OCI-LY1 (cell line): ENCODE data around the gene SLC6A18.

ENCODE experiments used
- H2AFZ ChIP-seq: fragments of 200-600 bp; sonication (generic), shearing (Covaris generic); 2 replicates; pipeline ENCODE4 v1.6.0; 2014; ENCODE audit warnings: antibody characterized with exemption, mild to moderate bottlenecking, low read length
- H3F3A ChIP-seq: fragments of 200-600 bp; sonication (generic), shearing (Covaris generic); 2 replicates; pipeline ENCODE4 v1.6.0; 2014; ENCODE audit warnings: mild to moderate bottlenecking, antibody characterized with exemption, low read length, moderate library complexity; ENCODE audit not compliant: insufficient read depth
- H3K27ac ChIP-seq: fragments of 200-600 bp; sonication (generic); 2 replicates; pipeline ENCODE4 v1.5.1; 2014; ENCODE audit warnings: low read length, mixed run types, mild to moderate bottlenecking, low read depth; ENCODE audit not compliant: poor library complexity, severe bottlenecking
- H3K27me3 ChIP-seq: fragments of 200-600 bp; sonication (generic); 2 replicates; pipeline ENCODE4 v1.6.0; 2014; ENCODE audit warnings: antibody characterized with exemption, mild to moderate bottlenecking, low read length, moderate library complexity; ENCODE audit not compliant: insufficient read depth
- H3K36me3 ChIP-seq: fragments of 200-600 bp; sonication (generic); 2 replicates; pipeline ENCODE4 v1.6.1; 2014; ENCODE audit warnings: mild to moderate bottlenecking, antibody characterized with exemption, low read length, moderate library complexity, mixed read lengths; ENCODE audit not compliant: insufficient read depth
- H3K4me1 ChIP-seq: fragments of 200-600 bp; sonication (generic); 2 replicates; pipeline ENCODE4 v1.5.1; 2014; ENCODE audit warnings: mild to moderate bottlenecking, low read length, moderate library complexity; ENCODE audit not compliant: insufficient read depth, severe bottlenecking
- H3K4me2 ChIP-seq: fragments of 200-600 bp; sonication (generic), shearing (Covaris generic); 2 replicates; pipeline ENCODE4 v1.6.1; 2014; ENCODE audit warnings: low read length
- H3K4me3 ChIP-seq: fragments of 200-600 bp; sonication (generic); 2 replicates; pipeline ENCODE4 v1.5.1; 2014; ENCODE audit warnings: low read length, low read depth, mild to moderate bottlenecking, mixed read lengths; ENCODE audit not compliant: poor library complexity, severe bottlenecking
- H3K79me2 ChIP-seq: fragments of 200-600 bp; shearing (Covaris generic); 2 replicates; pipeline ENCODE4 v1.6.1; 2016; ENCODE audit warnings: mixed run types, low read length, mixed read lengths; ENCODE audit not compliant: insufficient read depth
- H3K9ac ChIP-seq: fragments of 200-600 bp; sonication (generic), shearing (Covaris generic); 2 replicates; pipeline ENCODE4 v1.6.1; 2014; ENCODE audit warnings: mild to moderate bottlenecking, low read length, mixed read lengths
- H3K9me2 ChIP-seq: fragments of 200-600 bp; sonication (generic), shearing (Covaris generic); 2 replicates; pipeline ENCODE4 v1.6.1; 2014; ENCODE audit warnings: low read depth, mild to moderate bottlenecking, low read length, mixed read lengths
- H3K9me3 ChIP-seq: fragments of 200-600 bp; shearing (Covaris generic); 2 replicates; pipeline ENCODE4 v1.6.1; 2014; ENCODE audit warnings: low read length, mixed read lengths
- H4K20me1 ChIP-seq: fragments of 200-600 bp; sonication (generic), shearing (Covaris generic); 2 replicates; pipeline ENCODE4 v1.6.0; 2016; ENCODE audit warnings: mild to moderate bottlenecking, low read length; ENCODE audit not compliant: insufficient read depth
- EZH2 ChIP-seq: fragments of 200-600 bp; sonication (generic), shearing (Covaris generic); IDR thresholded peaks from 2 replicates; pipeline ENCODE4 v1.8.0; 2017; ENCODE audit warnings: borderline replicate concordance, mixed run types, mild to moderate bottlenecking, antibody characterized with exemption, low read length, moderate library complexity, mixed read lengths
- TF ChIP-seq, protein P1 (sequence below): fragments of 200-600 bp; sonication (generic), shearing (Covaris generic); IDR thresholded peaks from 2 replicates; pipeline ENCODE4 v1.5.1; 2017; ENCODE audit warnings: mild to moderate bottlenecking, antibody characterized with exemption, low read length, moderate library complexity, mixed read lengths

SLC6A18 gene

DNA sequence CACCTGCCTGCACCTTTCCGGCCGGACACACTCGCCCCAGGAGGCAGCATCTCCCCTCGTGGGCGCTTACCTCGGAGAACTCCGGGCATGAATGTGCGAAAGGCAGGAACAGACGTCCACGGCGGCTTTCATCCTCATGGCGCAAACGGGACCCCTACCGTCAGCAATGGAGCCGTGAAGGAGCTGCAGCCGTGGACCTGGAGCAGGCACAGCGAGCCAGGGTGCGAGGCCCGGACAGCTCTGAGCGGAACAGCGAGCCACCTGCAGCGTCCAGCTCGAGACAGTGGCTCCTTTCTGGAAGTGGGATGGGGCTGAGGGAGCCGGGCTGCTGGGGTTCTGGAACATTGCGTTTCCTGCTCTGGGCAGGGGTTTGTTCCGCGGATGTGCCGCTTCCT is 31.6 kb upstream of the SLC6A18 start:
- TF ChIP-seq EZH2: no peak
- TF ChIP-seq, protein P1, sequence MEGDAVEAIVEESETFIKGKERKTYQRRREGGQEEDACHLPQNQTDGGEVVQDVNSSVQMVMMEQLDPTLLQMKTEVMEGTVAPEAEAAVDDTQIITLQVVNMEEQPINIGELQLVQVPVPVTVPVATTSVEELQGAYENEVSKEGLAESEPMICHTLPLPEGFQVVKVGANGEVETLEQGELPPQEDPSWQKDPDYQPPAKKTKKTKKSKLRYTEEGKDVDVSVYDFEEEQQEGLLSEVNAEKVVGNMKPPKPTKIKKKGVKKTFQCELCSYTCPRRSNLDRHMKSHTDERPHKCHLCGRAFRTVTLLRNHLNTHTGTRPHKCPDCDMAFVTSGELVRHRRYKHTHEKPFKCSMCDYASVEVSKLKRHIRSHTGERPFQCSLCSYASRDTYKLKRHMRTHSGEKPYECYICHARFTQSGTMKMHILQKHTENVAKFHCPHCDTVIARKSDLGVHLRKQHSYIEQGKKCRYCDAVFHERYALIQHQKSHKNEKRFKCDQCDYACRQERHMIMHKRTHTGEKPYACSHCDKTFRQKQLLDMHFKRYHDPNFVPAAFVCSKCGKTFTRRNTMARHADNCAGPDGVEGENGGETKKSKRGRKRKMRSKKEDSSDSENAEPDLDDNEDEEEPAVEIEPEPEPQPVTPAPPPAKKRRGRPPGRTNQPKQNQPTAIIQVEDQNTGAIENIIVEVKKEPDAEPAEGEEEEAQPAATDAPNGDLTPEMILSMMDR: no peak
- no peaks in the 10 kb centered on the region for H3K36me3 ChIP-seq
- no peaks in the 10 kb centered on the region for H3K79me2 ChIP-seq
- H3K4me3 ChIP-seq: no peak overlapping the region
- H3K9me2 ChIP-seq: no peaks in the 10 kb centered on the region
- H3K9ac ChIP-seq: no peak overlapping the region
- H3K4me2 ChIP-seq: no peak overlapping the region
- no peaks in the 10 kb centered on the region for H4K20me1 ChIP-seq
- no peaks in the 10 kb centered on the region for H3K4me1 ChIP-seq
- H2AFZ ChIP-seq: no peak overlapping the region
- H3F3A ChIP-seq: no peaks in the 10 kb centered on the region
- H3K9me3 ChIP-seq: no peaks in the 10 kb centered on the region
- H3K27ac ChIP-seq: no peak overlapping the region
- H3K27me3 ChIP-seq: no peaks in the 10 kb centered on the region; the same call in 1 of the 2 replicates

GRCh38 chr5:1194378-1194777 is 30.8 kb upstream of the SLC6A18 start:
- H3K9ac ChIP-seq: no peak overlapping the region
- no peaks in the 10 kb centered on the region for H3K36me3 ChIP-seq
- H3K9me3 ChIP-seq: no peaks in the 10 kb centered on the region
- H3K79me2 ChIP-seq: no peaks in the 10 kb centered on the region
- H4K20me1 ChIP-seq: no peaks in the 10 kb centered on the region
- no peaks in the 10 kb centered on the region; the same call in 1 of the 2 replicates for H3K27me3 ChIP-seq
- no peak overlapping the region for H3K27ac ChIP-seq
- no peaks in the 10 kb centered on the region for H3F3A ChIP-seq
- no peak overlapping the region for H3K4me3 ChIP-seq
- H3K9me2 ChIP-seq: no peaks in the 10 kb centered on the region
- no peak overlapping the region for H2AFZ ChIP-seq
- no peak overlapping the region for H3K4me2 ChIP-seq
- H3K4me1 ChIP-seq: no peaks in the 10 kb centered on the region
- TF ChIP-seq, protein P1: no peak
- no peak for TF ChIP-seq EZH2

GRCh38 chr5:1195439-1195838 is 29.7 kb upstream of the SLC6A18 start:
- no peak overlapping the region for H3K27ac ChIP-seq
- no peaks in the 10 kb centered on the region for H3K9me3 ChIP-seq
- no peak overlapping the region for H3K4me2 ChIP-seq
- H3K9me2 ChIP-seq: no peaks in the 10 kb centered on the region
- H3K4me1 ChIP-seq: no peaks in the 10 kb centered on the region
- peaks cover 3% of the 10 kb centered on the region; the same call in 1 of the 2 replicates for H3K27me3 ChIP-seq
- no peaks in the 10 kb centered on the region for H3F3A ChIP-seq
- H4K20me1 ChIP-seq: no peaks in the 10 kb centered on the region
- H2AFZ ChIP-seq: no peak overlapping the region
- no peaks in the 10 kb centered on the region for H3K79me2 ChIP-seq
- no peak overlapping the region for H3K9ac ChIP-seq
- TF ChIP-seq, protein P1: no peak
- TF ChIP-seq EZH2: no peak
- no peaks in the 10 kb centered on the region for H3K36me3 ChIP-seq
- H3K4me3 ChIP-seq: no peak overlapping the region
